ENCODE data around the gene ARRB1.

Gene ARRB1

DNA sequence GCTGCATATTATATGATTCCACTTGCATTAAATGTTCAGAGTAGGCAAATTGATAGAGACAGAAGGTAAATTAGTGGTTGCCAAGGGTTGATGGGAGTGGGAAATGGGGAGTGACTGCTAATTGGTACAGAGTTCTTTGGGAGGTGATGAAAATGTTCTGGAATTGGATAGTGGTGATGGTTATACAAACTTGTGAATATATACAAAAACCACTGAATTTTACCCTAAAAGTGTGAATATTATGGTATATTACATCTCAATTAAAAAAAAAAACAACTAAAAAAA is 52.5 kb downstream of the ARRB1 start:
- Histone ChIP-seq H3K9me3 (ENCODE audit: insufficient read depth, low read length) (no peaks in the 10 kb centered on the region), H3K4me2 (ENCODE audit: low read length) (no peak overlapping the region), H3K4me3 (ENCODE audit: low read length) (no peak overlapping the region), H3K4me1 (ENCODE audit: low read length) (no peaks in the 10 kb centered on the region), H4K20me1 (ENCODE audit: insufficient read depth, low read length) (no peaks in the 10 kb centered on the region), H2AFZ (ENCODE audit: low read depth, low read length) (no peak overlapping the region), H3K36me3 (replicated peaks; ENCODE audit: low read depth, low read length) (no peaks in the 10 kb centered on the region), H3K27me3 (ENCODE audit: low read depth, low read length) (0 out of 2 replicates have a peak, but pooled peaks cover 3% of the 10 kb centered on the region), H3K9ac (ENCODE audit: low read length) (no peak overlapping the region), H3K79me2 (ENCODE audit: low read length) (no peaks in the 10 kb centered on the region), H3K27ac (ENCODE audit: low read length) (no peak overlapping the region)
- TF ChIP-seq, protein P1, sequence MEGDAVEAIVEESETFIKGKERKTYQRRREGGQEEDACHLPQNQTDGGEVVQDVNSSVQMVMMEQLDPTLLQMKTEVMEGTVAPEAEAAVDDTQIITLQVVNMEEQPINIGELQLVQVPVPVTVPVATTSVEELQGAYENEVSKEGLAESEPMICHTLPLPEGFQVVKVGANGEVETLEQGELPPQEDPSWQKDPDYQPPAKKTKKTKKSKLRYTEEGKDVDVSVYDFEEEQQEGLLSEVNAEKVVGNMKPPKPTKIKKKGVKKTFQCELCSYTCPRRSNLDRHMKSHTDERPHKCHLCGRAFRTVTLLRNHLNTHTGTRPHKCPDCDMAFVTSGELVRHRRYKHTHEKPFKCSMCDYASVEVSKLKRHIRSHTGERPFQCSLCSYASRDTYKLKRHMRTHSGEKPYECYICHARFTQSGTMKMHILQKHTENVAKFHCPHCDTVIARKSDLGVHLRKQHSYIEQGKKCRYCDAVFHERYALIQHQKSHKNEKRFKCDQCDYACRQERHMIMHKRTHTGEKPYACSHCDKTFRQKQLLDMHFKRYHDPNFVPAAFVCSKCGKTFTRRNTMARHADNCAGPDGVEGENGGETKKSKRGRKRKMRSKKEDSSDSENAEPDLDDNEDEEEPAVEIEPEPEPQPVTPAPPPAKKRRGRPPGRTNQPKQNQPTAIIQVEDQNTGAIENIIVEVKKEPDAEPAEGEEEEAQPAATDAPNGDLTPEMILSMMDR (IDR thresholded peaks at IDR 0.05; ENCODE audit: low read depth, low read length) = no peak
- TF ChIP-seq EZH2phosphoT487 (IDR thresholded peaks at IDR 0.05; ENCODE audit: low read depth) = no peak

DNA sequence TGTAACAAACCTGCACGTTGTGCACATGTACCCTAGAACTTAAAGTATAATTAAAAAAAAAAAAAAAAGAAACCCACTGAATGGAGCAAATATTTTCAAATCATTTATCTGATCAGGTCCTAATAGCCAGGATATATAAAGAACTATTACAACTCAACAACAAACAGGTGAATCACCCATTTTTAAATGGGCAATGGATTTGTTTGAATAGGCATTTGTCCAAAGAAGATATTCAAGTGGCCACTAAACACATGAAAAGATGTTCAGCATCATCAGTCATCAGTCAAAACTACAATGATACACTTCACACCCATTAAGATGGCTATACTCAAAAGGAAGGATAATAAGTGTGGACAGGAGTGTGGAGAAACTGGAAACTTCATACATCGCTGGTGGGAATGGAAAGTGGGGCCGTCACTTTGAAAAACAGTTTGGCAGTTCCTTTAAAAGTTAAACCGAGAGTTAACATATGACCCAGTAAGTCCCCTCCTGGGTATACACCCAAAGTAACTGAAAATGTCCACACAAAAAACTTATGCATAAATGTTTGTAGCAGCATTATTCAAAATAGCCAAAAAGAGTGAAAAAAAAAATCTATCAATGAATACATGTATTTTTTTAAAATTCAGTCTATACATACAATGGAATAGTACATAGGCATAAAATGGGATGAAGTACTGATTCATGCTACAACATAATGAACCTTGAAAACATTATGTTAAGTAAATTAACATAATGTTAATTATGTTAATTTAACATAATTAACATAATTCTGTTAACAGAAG is 53.1 kb downstream of the ARRB1 start:
- Histone ChIP-seq H3K4me1 (ENCODE audit: low read length) (no peaks in the 10 kb centered on the region), H3K4me2 (ENCODE audit: low read length) (no peak overlapping the region), H3K9ac (ENCODE audit: low read length) (no peak overlapping the region), H3K27me3 (ENCODE audit: low read depth, low read length) (0 out of 2 replicates have a peak, but pooled peaks cover 7% of the 10 kb centered on the region), H3K4me3 (ENCODE audit: low read length) (no peak overlapping the region), H3K27ac (ENCODE audit: low read length) (no peak overlapping the region), H3K36me3 (replicated peaks; ENCODE audit: low read depth, low read length) (no peaks in the 10 kb centered on the region), H4K20me1 (ENCODE audit: insufficient read depth, low read length) (no peaks in the 10 kb centered on the region), H2AFZ (ENCODE audit: low read depth, low read length) (no peak overlapping the region), H3K9me3 (ENCODE audit: insufficient read depth, low read length) (no peaks in the 10 kb centered on the region), H3K79me2 (ENCODE audit: low read length) (no peaks in the 10 kb centered on the region)
- TF ChIP-seq, protein P1 (IDR thresholded peaks at IDR 0.05; ENCODE audit: low read depth, low read length) = no peak
- TF ChIP-seq EZH2phosphoT487 (IDR thresholded peaks at IDR 0.05; ENCODE audit: low read depth) = no peak

DNA sequence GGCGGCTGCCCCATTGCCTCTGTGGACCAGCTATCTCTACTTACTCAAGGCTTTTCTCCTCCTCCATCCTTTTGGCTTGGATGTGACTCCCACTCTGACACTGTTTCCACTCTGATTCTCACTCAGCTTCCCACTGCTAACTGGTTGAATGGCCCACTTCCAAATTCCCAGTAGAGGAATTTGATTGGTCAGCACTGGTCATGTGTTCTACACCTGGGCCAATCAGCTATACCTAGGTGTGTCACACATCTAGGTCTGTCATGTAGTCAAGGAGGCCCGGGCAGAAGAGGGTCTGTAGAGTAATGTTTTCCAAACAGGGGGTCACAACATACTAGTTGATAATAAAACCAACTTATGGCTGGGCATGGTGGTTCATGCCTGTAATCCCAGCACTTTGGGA is 57.6 kb downstream of the ARRB1 start:
- Histone ChIP-seq H3K27ac (ENCODE audit: low read length) (no peak overlapping the region), H2AFZ (ENCODE audit: low read depth, low read length) (no peak overlapping the region), H3K4me3 (ENCODE audit: low read length) (no peak overlapping the region), H3K9me3 (ENCODE audit: insufficient read depth, low read length) (no peaks in the 10 kb centered on the region), H3K4me1 (ENCODE audit: low read length) (no peaks in the 10 kb centered on the region), H3K9ac (ENCODE audit: low read length) (no peak overlapping the region), H3K4me2 (ENCODE audit: low read length) (no peak overlapping the region), H3K27me3 (ENCODE audit: low read depth, low read length) (peaks cover 28% of the 10 kb centered on the region; the same call in 1 of the 2 replicates), H3K79me2 (ENCODE audit: low read length) (no peaks in the 10 kb centered on the region), H3K36me3 (replicated peaks; ENCODE audit: low read depth, low read length) (no peaks in the 10 kb centered on the region), H4K20me1 (ENCODE audit: insufficient read depth, low read length) (no peaks in the 10 kb centered on the region)
- no peak for TF ChIP-seq EZH2phosphoT487 (IDR thresholded peaks at IDR 0.05; ENCODE audit: low read depth)
- TF ChIP-seq, protein P1 (IDR thresholded peaks at IDR 0.05; ENCODE audit: low read depth, low read length) = no peak

DNA sequence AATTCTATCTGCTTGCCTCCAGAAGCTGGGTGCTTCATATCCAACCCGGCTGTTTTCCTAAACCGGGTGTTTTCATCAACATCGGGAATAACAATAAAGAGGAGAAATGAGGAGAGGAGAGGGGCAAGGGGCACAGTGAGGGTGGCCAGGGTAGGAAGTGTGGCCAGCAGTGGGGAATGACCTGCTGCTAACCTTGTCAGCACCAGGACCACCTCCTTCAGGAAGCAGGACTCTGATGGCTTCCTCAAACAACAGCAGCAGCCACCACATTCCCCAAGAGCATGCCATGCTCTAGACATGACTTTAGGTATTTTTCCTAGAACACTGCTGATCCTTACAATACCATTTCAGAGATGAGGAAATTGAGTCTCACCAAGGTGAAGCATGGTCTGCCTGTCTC is 58.5 kb downstream of the ARRB1 start:
- Histone ChIP-seq H3K4me1 (ENCODE audit: low read length) (no peaks in the 10 kb centered on the region), H4K20me1 (ENCODE audit: insufficient read depth, low read length) (no peaks in the 10 kb centered on the region)

More for the DNA sequence above, 58.5 kb downstream of the ARRB1 start:
- Histone ChIP-seq H2AFZ (ENCODE audit: low read depth, low read length) (no peak overlapping the region), H3K4me2 (ENCODE audit: low read length) (no peak overlapping the region), H3K27ac (ENCODE audit: low read length) (no peak overlapping the region), H3K4me3 (ENCODE audit: low read length) (no peak overlapping the region), H3K79me2 (ENCODE audit: low read length) (no peaks in the 10 kb centered on the region), H3K27me3 (ENCODE audit: low read depth, low read length) (peaks cover 28% of the 10 kb centered on the region; the same call in 1 of the 2 replicates), H3K9me3 (ENCODE audit: insufficient read depth, low read length) (no peaks in the 10 kb centered on the region), H3K9ac (ENCODE audit: low read length) (no peak overlapping the region), H3K36me3 (replicated peaks; ENCODE audit: low read depth, low read length) (no peaks in the 10 kb centered on the region)
- TF ChIP-seq, protein P1 (IDR thresholded peaks at IDR 0.05; ENCODE audit: low read depth, low read length) = no peak
- TF ChIP-seq EZH2phosphoT487 (IDR thresholded peaks at IDR 0.05; ENCODE audit: low read depth) = no peak

Data from OCI-LY3 (cell line).